Right ventricle myocardium inferior (tissue), 1 donor: ENCODE data around the gene SLC4A1AP. TPM values are rescaled to one million over a fixed set of nuclear protein-coding genes. Genes with fewer than 3 reads are reported as not detected.
A peak's percentile ranks its signal among the peaks of the same experiment; 100 is the strongest.

ENCODE experiments used
- ATAC-seq: fragments of 200-7000 bp; cut with Tn5 transposase; one replicate; pipeline ENCODE4 v1.9.1; 2020; ENCODE audit warnings: mild to moderate bottlenecking, moderate library complexity
- DNase-seq: peaks from one replicate; pipeline ENCODE4 v3.0.0; 2021; ENCODE audit errors: missing footprints
- intact Hi-C: fragments of 100-400 bp; cut with DNase I; formaldehyde crosslinking; loops from one replicate; pipeline ENCODE4 v1.11.0; 2022
- total RNA-seq: library from RNA; stranded (reverse); fragmentation: NEBNext Ultra II Directional; extraction: Animal tissue kit (Norgen Biotek cat#: 25700); gene quantifications from one replicate; pipeline ENCODE4 v1.2.1, GENCODE V29; 2021
- donor health status: DM: no; HTN: yes; CAD: no; lungs with severe emphysema.

SLC4A1AP gene
- total RNA-seq, 1 donor from 2014 or later = 20.6 TPM

GRCh38 chr2:27685577-27685976 lies 21.9 kb downstream of the SLC4A1AP start:
- ATAC-seq (no peak), DNase-seq (no peak)
- intact Hi-C loops = no loop called here

- DNase-seq (no peak), ATAC-seq (no peak)
- intact Hi-C loops = no loop called here
Measured at GRCh38 chr2:27687232-27687631, 23.5 kb downstream of the SLC4A1AP start.

- no peak for ATAC-seq
- intact Hi-C loops = no loop called here
- DNase-seq = no peak
Measured at GRCh38 chr2:27689424-27689823, 25.7 kb downstream of the SLC4A1AP start.

- DNase-seq (no peak), ATAC-seq (no peak)
- intact Hi-C loops = no loop called here
Measured at GRCh38 chr2:27690052-27690451, 26.4 kb downstream of the SLC4A1AP start.

- ATAC-seq = no peak
- DNase-seq = no peak
- intact Hi-C loops = no loop called here
Measured at GRCh38 chr2:27697660-27698059, 34.0 kb downstream of the SLC4A1AP start.

GRCh38 chr2:27701676-27702075 lies 38.0 kb downstream of the SLC4A1AP start:
- no peak for DNase-seq
- no peak for ATAC-seq

GRCh38 chr2:27702302-27702701 lies 38.6 kb downstream of the SLC4A1AP start:
- ATAC-seq (no peak), DNase-seq (no peak)
- intact Hi-C loops = loop anchor here (5.0 kb wide), 1 partner anchor 695 kb away; no protein-coding TSS in a partner anchor

More at GRCh38 chr2:27701676-27702075, 38.0 kb downstream of the SLC4A1AP start:
- intact Hi-C loops = loop anchor here (5.0 kb wide), 1 partner anchor 696 kb away; no protein-coding TSS in a partner anchor

- intact Hi-C loops = loop anchor here (1.0 to 5.0 kb wide), 2 partner anchors 694 to 750 kb away; no protein-coding TSS in a partner anchor
Measured at GRCh38 chr2:27703638-27704341, 40.1 kb downstream of the SLC4A1AP start.

GRCh38 chr2:27704342-27704876 lies 40.7 kb downstream of the SLC4A1AP start:
- intact Hi-C loops = loop anchor here (5.0 kb wide), 1 partner anchor 693 kb away; no protein-coding TSS in a partner anchor
- ATAC-seq = no peak

More at GRCh38 chr2:27703638-27704341, 40.1 kb downstream of the SLC4A1AP start:
- peak; percentile 63 for ATAC-seq
- no peak for DNase-seq

GRCh38 chr2:27705851-27706622 lies 42.3 kb downstream of the SLC4A1AP start:
- DNase-seq = no peak
- ATAC-seq = peak; percentile 68
- intact Hi-C loops = no loop called here

More at GRCh38 chr2:27704342-27704876, 40.7 kb downstream of the SLC4A1AP start:
- no peak for DNase-seq

GRCh38 chr2:27707462-27708256 lies 44.0 kb downstream of the SLC4A1AP start:
- intact Hi-C loops = no loop called here
- DNase-seq = no peak
- peak; percentile 12 for ATAC-seq

GRCh38 chr2:27708257-27708654 lies 44.6 kb downstream of the SLC4A1AP start:
- intact Hi-C loops = no loop called here
- DNase-seq = no peak
- no peak for ATAC-seq

- ATAC-seq = no peak
- intact Hi-C loops = no loop called here
- DNase-seq = no peak
Measured at GRCh38 chr2:27708666-27709065, 45.0 kb downstream of the SLC4A1AP start.

- no peak for DNase-seq
- intact Hi-C loops = no loop called here
- ATAC-seq = no peak
Measured at GRCh38 chr2:27709326-27709725, 45.6 kb downstream of the SLC4A1AP start.

- DNase-seq = no peak
- no peak for ATAC-seq
- intact Hi-C loops = no loop called here
Measured at GRCh38 chr2:27709960-27710575, 46.4 kb downstream of the SLC4A1AP start.

- ATAC-seq (no peak), DNase-seq (no peak)
- intact Hi-C loops = no loop called here
Measured at GRCh38 chr2:27710640-27711430, 47.1 kb downstream of the SLC4A1AP start.

- ATAC-seq (no peak), DNase-seq (no peak)
- intact Hi-C loops = no loop called here
Measured at GRCh38 chr2:27711804-27712203, 48.1 kb downstream of the SLC4A1AP start.

- DNase-seq (no peak), ATAC-seq (no peak)
- intact Hi-C loops = no loop called here
Measured at GRCh38 chr2:27712522-27712921, 48.8 kb downstream of the SLC4A1AP start.
